Neural cell (in vitro differentiated cells): ENCODE data around the gene RWDD1. TPM values are rescaled to one million over a fixed set of nuclear protein-coding genes. Genes with fewer than 3 reads are reported as not detected.

Experiments used
- H2AFZ ChIP-seq: fragments of 200-600, 300-800 bp; sonication (generic), shearing (Covaris generic); 2 replicates; pipeline ENCODE4 v1.6.0; 2014; ENCODE audit warnings: low read depth, mild to moderate bottlenecking, antibody characterized with exemption, low read length, moderate library complexity
- H3F3A ChIP-seq: fragments of 200-600 bp; shearing (Covaris generic); 2 replicates; pipeline ENCODE4 v1.6.1; 2016; ENCODE audit warnings: mild to moderate bottlenecking, moderate library complexity, mixed read lengths, antibody characterized with exemption, low read length; ENCODE audit not compliant: insufficient read depth, poor library complexity, severe bottlenecking
- H3K27ac ChIP-seq: fragments of 200-600, 300-800 bp; sonication (generic), shearing (Covaris generic); 2 replicates; pipeline ENCODE4 v1.5.1; 2014; ENCODE audit warnings: mild to moderate bottlenecking, low read length, moderate library complexity
- H3K27me3 ChIP-seq: fragments of 300-800, 200-600 bp; sonication (generic), shearing (Covaris generic); 2 replicates; pipeline ENCODE4 v1.6.0; 2014; ENCODE audit warnings: mild to moderate bottlenecking, low read depth, low read length, moderate library complexity; ENCODE audit not compliant: insufficient read depth
- H3K36me3 ChIP-seq: fragments of 300-800, 200-600 bp; sonication (generic), shearing (Covaris generic); 2 replicates; pipeline ENCODE4 v1.5.1; 2014; ENCODE audit warnings: mild to moderate bottlenecking, antibody characterized with exemption, low read length, moderate library complexity; ENCODE audit not compliant: insufficient read depth
- H3K4me2 ChIP-seq: fragments of 300-800, 200-600 bp; sonication (generic), shearing (Covaris generic); 2 replicates; pipeline ENCODE4 v1.6.0; 2014; ENCODE audit warnings: mild to moderate bottlenecking, low read length
- H3K4me3 ChIP-seq: fragments of 300-800, 200-600 bp; sonication (generic), shearing (Covaris generic); 2 replicates; pipeline ENCODE4 v1.5.1; 2014; ENCODE audit warnings: mild to moderate bottlenecking, low read length, moderate library complexity
- H3K79me2 ChIP-seq: fragments of 200-600 bp; shearing (Covaris generic); replicated peaks from 2 replicates; pipeline ENCODE4 v1.6.0; 2014; ENCODE audit warnings: mild to moderate bottlenecking, low read length, moderate library complexity; ENCODE audit not compliant: insufficient read depth
- H3K9ac ChIP-seq: fragments of 300-800, 200-600 bp; sonication (generic), shearing (Covaris generic); 2 replicates; pipeline ENCODE4 v1.6.1; 2016; ENCODE audit warnings: mild to moderate bottlenecking, low read length, mixed read lengths
- H3K9me2 ChIP-seq: fragments of 200-600 bp; shearing (Covaris generic); 2 replicates; pipeline ENCODE4 v1.6.1; 2016; ENCODE audit warnings: mild to moderate bottlenecking, low read length, mixed read lengths; ENCODE audit not compliant: insufficient read depth
- H3K9me3 ChIP-seq: fragments of 200-600, 300-800 bp; sonication (generic), shearing (Covaris generic); 2 replicates; pipeline ENCODE4 v1.6.1; 2016; ENCODE audit warnings: mild to moderate bottlenecking, mixed run types, low read length, moderate library complexity, mixed read lengths
- H4K20me1 ChIP-seq: fragments of 200-600 bp; shearing (Covaris generic); 2 replicates; pipeline ENCODE4 v1.6.1; 2016; ENCODE audit warnings: mild to moderate bottlenecking, mixed run types; ENCODE audit not compliant: insufficient read depth
- CTCF ChIP-seq: fragments of 450-650 bp; IDR thresholded peaks from 2 replicates; pipeline ENCODE4 v1.5.1; 2014; ENCODE audit warnings: antibody characterized with exemption, mild to moderate bottlenecking, moderate library complexity; ENCODE audit not compliant: poor library complexity, severe bottlenecking
- EP300 ChIP-seq: fragments of 450-650 bp; conservative IDR thresholded peaks from 2 replicates; pipeline ENCODE4 v1.6.1; 2014; ENCODE audit warnings: antibody characterized with exemption, mild to moderate bottlenecking, moderate library complexity; ENCODE audit not compliant: poor library complexity, severe bottlenecking
- EZH2 ChIP-seq: fragments of 200-600, 300-800 bp; shearing (Covaris generic), sonication (generic); IDR thresholded peaks from 2 replicates; pipeline ENCODE4 v1.6.1; 2014; ENCODE audit warnings: antibody characterized with exemption, low read length, borderline replicate concordance, mild to moderate bottlenecking; ENCODE audit not compliant: insufficient read depth, poor library complexity, severe bottlenecking
- MXI1 ChIP-seq: fragments of 450-650 bp; conservative IDR thresholded peaks from 2 replicates; pipeline ENCODE4 v1.6.1; 2014; ENCODE audit warnings: antibody characterized with exemption, mild to moderate bottlenecking; ENCODE audit not compliant: poor library complexity, severe bottlenecking
- POLR2AphosphoS5 ChIP-seq: IDR thresholded peaks from 2 replicates; pipeline ENCODE4 v1.6.1; 2012
- RAD21 ChIP-seq: fragments of 450-650 bp; conservative IDR thresholded peaks from 2 replicates; pipeline ENCODE4 v1.6.1; 2014; ENCODE audit warnings: antibody characterized with exemption, mild to moderate bottlenecking, moderate library complexity
- REST ChIP-seq: IDR thresholded peaks from 2 replicates; pipeline ENCODE4 v1.6.1; 2012; ENCODE audit warnings: borderline replicate concordance
- SMC3 ChIP-seq: fragments of 450-650 bp; conservative IDR thresholded peaks from 2 replicates; pipeline ENCODE4 v1.6.1; 2014; ENCODE audit warnings: antibody characterized with exemption, mild to moderate bottlenecking, moderate library complexity; ENCODE audit not compliant: poor library complexity
- TAF1 ChIP-seq: IDR thresholded peaks from 2 replicates; pipeline ENCODE4 v1.6.1; 2012; ENCODE audit warnings: low read depth
- polyA plus RNA-seq: library from polyadenylated mRNA; depleted of rRNA; stranded (reverse); fragments of >200 nt; gene quantifications from 2 replicates; pipeline ENCODE4 v1.2.3, GENCODE V29; 2014

The RWDD1 gene
- polyA plus RNA-seq, 1 donor from 2014 or later = 83.3 TPM

- no peaks in the 10 kb centered on the region for H3K27me3 ChIP-seq
- H3K9ac ChIP-seq = no peak overlapping the region
- no peaks in the 10 kb centered on the region for H3K79me2 ChIP-seq
- H2AFZ ChIP-seq = no peak overlapping the region
- no peaks in the 10 kb centered on the region for H4K20me1 ChIP-seq
- H3K9me3 ChIP-seq = no peaks in the 10 kb centered on the region
- H3K9me2 ChIP-seq = no peaks in the 10 kb centered on the region
- no peaks in the 10 kb centered on the region for H3K36me3 ChIP-seq
- H3F3A ChIP-seq = no peaks in the 10 kb centered on the region
- no peak overlapping the region for H3K4me2 ChIP-seq
- H3K4me3 ChIP-seq = no peak overlapping the region
- H3K27ac ChIP-seq = no peak overlapping the region
- TF ChIP-seq REST (no peak), EZH2 (no peak), POLR2AphosphoS5 (no peak), SMC3 (no peak), TAF1 (no peak), MXI1 (no peak), EP300 (no peak), CTCF (no peak), RAD21 (no peak)
Measured at GRCh38 chr6:116605935-116606334, 34.6 kb downstream of the RWDD1 start.

GRCh38 chr6:116611056-116611455 is 39.8 kb downstream of the RWDD1 start:
- Histone ChIP-seq H3K27ac (no peak overlapping the region), H3F3A (no peaks in the 10 kb centered on the region), H3K9me2 (no peaks in the 10 kb centered on the region), H4K20me1 (no peaks in the 10 kb centered on the region), H3K9me3 (no peaks in the 10 kb centered on the region), H3K4me2 (no peak overlapping the region), H3K79me2 (no peaks in the 10 kb centered on the region), H2AFZ (no peak overlapping the region), H3K36me3 (no peaks in the 10 kb centered on the region), H3K27me3 (no peaks in the 10 kb centered on the region), H3K4me3 (no peak overlapping the region), H3K9ac (no peak overlapping the region)
- TF ChIP-seq RAD21 = no peak
- TF ChIP-seq SMC3 = no peak
- TF ChIP-seq EZH2 = no peak
- TF ChIP-seq REST = no peak
- no peak for TF ChIP-seq TAF1
- no peak for TF ChIP-seq MXI1
- TF ChIP-seq POLR2AphosphoS5 = no peak
- no peak for TF ChIP-seq CTCF
- no peak for TF ChIP-seq EP300
